Suprapubic skin (tissue), 4 donors: ENCODE measurements around the gene SEMA3F.

Source experiments
- POLR2A ChIP-seq, 2 donors: fragments of 450-650 bp; IDR thresholded peaks; one replicate each; pipeline ENCODE4 v1.6.1; 2017; ENCODE audit warnings: antibody characterized with exemption in 2 of 2, mild to moderate bottlenecking in 2 of 2, moderate library complexity in 2 of 2
- POLR2AphosphoS5 ChIP-seq, 3 donors: sonication (generic); formaldehyde crosslinking; IDR thresholded peaks; one replicate each; pipeline ENCODE4 v1.6.1; 2017; ENCODE audit warnings: antibody characterized with exemption in 3 of 3
- TF ChIP-seq, protein P1 (sequence below), 2 donors: fragments of 200-600 bp in 1 of 2; fragments of 450-650 bp in 1 of 2; sonication (generic) in 1 of 2; IDR thresholded peaks; one replicate each; pipeline ENCODE4 v1.5.1; 2016 to 2019; ENCODE audit warnings: antibody characterized with exemption in 2 of 2, mild to moderate bottlenecking in 1 of 2, moderate library complexity in 1 of 2

DNA sequence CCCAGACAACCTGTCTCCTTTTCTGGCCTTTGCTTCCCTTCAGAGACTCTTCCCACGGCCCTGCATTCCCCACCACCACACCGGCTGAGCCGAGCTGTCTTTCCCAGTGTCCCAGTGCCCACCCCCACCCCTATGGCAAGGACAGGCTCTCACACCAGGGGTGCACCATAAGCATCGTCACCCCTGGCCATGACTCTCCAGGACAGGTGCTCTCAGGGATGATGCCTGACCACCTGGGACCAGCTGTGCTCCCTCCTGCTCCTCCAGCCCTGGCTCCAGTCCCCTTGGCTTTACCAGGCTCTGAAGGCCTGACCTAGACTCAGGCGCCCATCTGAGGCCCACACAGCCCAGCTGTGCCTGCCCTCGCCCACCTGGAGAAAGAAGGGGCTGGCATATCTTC is 17.6 kb upstream of the SEMA3F start:
- TF ChIP-seq, protein P1, sequence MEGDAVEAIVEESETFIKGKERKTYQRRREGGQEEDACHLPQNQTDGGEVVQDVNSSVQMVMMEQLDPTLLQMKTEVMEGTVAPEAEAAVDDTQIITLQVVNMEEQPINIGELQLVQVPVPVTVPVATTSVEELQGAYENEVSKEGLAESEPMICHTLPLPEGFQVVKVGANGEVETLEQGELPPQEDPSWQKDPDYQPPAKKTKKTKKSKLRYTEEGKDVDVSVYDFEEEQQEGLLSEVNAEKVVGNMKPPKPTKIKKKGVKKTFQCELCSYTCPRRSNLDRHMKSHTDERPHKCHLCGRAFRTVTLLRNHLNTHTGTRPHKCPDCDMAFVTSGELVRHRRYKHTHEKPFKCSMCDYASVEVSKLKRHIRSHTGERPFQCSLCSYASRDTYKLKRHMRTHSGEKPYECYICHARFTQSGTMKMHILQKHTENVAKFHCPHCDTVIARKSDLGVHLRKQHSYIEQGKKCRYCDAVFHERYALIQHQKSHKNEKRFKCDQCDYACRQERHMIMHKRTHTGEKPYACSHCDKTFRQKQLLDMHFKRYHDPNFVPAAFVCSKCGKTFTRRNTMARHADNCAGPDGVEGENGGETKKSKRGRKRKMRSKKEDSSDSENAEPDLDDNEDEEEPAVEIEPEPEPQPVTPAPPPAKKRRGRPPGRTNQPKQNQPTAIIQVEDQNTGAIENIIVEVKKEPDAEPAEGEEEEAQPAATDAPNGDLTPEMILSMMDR (IDR thresholded peaks at IDR 0.05), result no peak
- TF ChIP-seq POLR2AphosphoS5 (IDR thresholded peaks at IDR 0.05) (no peak), POLR2A (IDR thresholded peaks at IDR 0.05) (no peak)
